Kidney epithelial cell (primary cell): ENCODE results near the gene HSPA4. TPM values are rescaled to one million over a fixed set of nuclear protein-coding genes. Genes with fewer than 3 reads are reported as not detected.

ENCODE experiments used
- DNase-seq: peaks from one replicate; pipeline ENCODE4 v3.0.0-alpha.2; 2010; ENCODE audit warnings: low read depth
- H3K27me3 ChIP-seq: 2 replicates; pipeline ENCODE4 v1.6.0; 2011; ENCODE audit warnings: low read length; ENCODE audit not compliant: control insufficient read depth, insufficient read depth
- H3K36me3 ChIP-seq: 2 replicates; pipeline ENCODE4 v1.5.1; 2011; ENCODE audit warnings: low read length; ENCODE audit not compliant: control insufficient read depth, insufficient read depth
- H3K4me3 ChIP-seq: 2 replicates; pipeline ENCODE4 v1.5.1; 2011; ENCODE audit warnings: low read depth, mild to moderate bottlenecking, control low read depth, low read length
- total RNA-seq: library from RNA; depleted of rRNA; stranded (reverse); fragments of >200 nt; gene quantifications from 2 replicates; pipeline ENCODE4 v1.2.3, GENCODE V29; 2015
- TF ChIP-seq, protein P1 (sequence below): IDR thresholded peaks from 2 replicates; pipeline ENCODE4 v1.5.1; 2011; ENCODE audit warnings: mild to moderate bottlenecking, moderate library complexity, low read length, control low read depth, inconsistent platforms; ENCODE audit not compliant: insufficient read depth, poor library complexity, severe bottlenecking

The HSPA4 gene
- total RNA-seq, 1 donor from 2014 or later, result 95.9 TPM

DNA sequence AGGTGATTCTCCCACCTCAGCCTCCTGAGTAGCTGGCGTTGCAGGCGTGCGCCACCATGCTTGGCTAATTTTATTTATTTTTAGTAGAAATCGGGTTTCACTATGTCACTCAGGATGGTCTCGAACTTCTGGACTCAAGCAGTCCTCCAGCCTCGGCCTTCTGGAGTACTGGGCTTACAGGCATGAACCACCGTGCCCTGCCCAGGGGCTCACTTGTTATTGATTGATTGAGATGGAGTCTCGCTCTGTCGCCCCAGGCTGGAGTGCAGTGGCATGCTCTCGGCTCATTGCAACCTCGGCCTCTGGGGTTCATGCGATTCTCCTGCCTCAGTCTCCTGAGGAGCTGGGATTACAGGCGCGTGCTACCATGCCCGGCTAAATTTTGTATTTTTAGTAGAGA, 1.6 kb downstream of the HSPA4 start:
- Histone ChIP-seq H3K4me3 (peak overlapping the region; percentile 98), H3K27me3 (no peaks in the 10 kb centered on the region), H3K36me3 (no peaks in the 10 kb centered on the region)
- DNase-seq, result no peak
- TF ChIP-seq, protein P1, sequence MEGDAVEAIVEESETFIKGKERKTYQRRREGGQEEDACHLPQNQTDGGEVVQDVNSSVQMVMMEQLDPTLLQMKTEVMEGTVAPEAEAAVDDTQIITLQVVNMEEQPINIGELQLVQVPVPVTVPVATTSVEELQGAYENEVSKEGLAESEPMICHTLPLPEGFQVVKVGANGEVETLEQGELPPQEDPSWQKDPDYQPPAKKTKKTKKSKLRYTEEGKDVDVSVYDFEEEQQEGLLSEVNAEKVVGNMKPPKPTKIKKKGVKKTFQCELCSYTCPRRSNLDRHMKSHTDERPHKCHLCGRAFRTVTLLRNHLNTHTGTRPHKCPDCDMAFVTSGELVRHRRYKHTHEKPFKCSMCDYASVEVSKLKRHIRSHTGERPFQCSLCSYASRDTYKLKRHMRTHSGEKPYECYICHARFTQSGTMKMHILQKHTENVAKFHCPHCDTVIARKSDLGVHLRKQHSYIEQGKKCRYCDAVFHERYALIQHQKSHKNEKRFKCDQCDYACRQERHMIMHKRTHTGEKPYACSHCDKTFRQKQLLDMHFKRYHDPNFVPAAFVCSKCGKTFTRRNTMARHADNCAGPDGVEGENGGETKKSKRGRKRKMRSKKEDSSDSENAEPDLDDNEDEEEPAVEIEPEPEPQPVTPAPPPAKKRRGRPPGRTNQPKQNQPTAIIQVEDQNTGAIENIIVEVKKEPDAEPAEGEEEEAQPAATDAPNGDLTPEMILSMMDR, result no peak

DNA sequence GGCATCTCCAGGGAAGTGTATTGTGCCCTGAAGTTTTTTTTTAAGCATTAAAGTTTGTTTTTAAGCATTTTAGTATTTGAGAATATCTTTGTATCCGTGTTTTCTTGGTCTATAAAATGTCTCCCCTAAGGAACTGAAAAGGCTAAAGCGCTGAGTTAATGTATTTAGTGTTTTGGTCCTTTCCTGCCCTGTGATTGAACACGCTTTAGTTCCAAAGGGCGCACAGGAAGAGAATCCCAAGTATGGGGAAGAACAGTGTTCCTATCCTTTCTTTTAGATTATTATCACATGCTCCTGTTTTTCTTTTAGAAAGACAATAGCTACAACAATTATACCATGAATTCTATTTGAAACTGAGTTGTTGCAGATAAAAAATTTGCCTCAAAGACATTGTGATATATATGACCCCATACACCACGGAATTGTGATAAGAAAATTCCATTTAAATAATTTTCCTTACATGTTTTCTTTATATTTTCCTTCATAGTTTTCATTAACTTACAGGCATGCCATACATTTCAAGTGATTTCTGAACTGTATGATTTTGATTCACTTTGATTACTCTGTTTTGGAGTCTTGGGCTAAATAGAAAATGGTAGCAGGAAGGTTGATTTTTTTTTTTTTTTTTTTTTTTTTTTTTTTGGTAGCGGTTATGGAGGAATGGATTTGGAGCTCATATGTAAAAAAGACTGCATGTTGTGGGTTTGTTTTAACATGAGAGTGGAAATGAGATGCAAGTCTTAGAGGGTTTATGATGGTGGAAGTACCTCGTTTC, 3.1 kb downstream of the HSPA4 start:
- TF ChIP-seq, protein P1, result no peak
- no peaks in the 10 kb centered on the region for H3K36me3 ChIP-seq
- no peak for DNase-seq
- no peaks in the 10 kb centered on the region for H3K27me3 ChIP-seq
- no peak overlapping the region for H3K4me3 ChIP-seq

DNA sequence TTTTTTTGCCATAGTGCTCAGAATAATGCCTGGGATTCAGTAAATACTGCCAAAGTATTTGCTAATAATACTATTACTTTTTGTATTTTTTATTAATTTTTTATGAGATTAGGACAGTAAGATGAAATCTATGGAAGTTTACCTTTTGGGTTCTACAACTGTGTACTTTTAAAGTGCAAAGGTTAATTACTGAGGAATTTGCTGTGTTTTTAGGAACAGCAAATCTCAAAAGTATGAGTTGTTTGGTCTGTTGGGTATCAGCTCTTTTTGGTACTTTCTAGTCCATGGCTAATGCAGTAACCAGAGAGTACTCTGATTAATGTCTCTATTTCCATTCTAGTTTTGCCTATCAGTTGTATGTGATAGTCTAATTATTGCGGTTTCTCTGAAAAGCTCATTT, 5.1 kb downstream of the HSPA4 start:
- no peaks in the 10 kb centered on the region for H3K36me3 ChIP-seq
- H3K4me3 ChIP-seq, result no peak overlapping the region
- TF ChIP-seq, protein P1, result no peak
- H3K27me3 ChIP-seq, result no peaks in the 10 kb centered on the region
- no peak for DNase-seq

DNA sequence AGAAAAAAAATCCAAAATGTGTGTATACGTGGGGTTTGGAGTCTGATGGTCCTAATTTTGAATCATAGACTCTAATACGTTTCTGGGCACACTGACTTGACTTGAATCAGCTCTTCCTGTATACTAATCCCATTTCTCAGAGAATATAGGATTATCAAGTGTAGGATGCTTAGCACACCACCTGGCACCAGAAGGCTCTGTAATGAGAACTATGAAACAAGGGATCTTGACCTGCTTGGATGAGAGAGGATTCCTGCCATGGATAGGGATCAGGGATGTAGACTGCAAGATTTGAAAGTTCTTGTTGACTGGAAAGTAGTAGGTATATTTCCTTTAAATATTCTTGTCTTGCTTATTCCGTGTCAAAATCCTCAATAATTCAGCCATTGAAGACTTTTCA, 7.8 kb downstream of the HSPA4 start:
- Histone ChIP-seq H3K27me3 (no peaks in the 10 kb centered on the region), H3K36me3 (no peaks in the 10 kb centered on the region), H3K4me3 (no peak overlapping the region)
- DNase-seq, result no peak
- TF ChIP-seq, protein P1, result no peak

DNA sequence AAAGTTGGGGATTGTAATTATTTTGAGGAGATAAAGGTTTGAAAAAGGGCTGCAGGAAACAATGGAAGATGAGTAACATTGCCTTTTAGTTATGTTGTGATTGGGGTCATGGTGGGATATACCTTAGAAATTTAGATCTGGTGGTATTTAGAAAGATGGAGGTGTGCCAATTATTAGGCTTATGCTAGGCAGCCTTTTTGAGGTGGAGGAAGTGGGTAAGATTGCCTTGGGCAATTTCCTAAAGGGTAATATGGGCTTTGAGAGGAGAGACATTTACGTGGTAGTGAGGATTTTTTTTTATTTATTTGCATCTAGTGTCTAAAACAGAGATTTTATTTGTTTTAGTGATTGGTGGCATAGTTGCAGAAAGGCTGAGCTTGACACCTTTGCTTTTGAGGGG, 10.5 kb downstream of the HSPA4 start:
- TF ChIP-seq, protein P1, result no peak
- Histone ChIP-seq H3K27me3 (no peaks in the 10 kb centered on the region), H3K4me3 (no peak overlapping the region), H3K36me3 (no peaks in the 10 kb centered on the region)
- no peak for DNase-seq

DNA sequence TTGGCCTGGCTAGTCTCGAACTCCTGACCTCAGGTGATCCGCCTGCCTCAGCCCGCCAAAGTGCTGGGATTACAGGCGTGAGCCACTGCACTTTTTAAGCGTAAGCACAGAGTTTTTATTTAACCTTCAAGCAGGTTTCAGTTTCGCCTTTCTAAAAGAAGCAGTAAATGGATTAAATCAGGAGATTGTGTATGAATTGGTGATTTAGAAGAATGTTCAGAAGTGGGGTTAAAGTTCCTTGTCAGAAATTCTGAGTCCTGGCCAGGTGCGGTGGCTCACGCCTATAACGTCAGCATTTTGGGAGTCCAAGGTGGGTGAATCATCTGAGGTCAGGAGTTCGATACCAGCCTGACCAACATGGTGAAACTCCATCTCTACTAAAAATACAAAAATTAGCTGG, 12.2 kb downstream of the HSPA4 start:
- Histone ChIP-seq H3K36me3 (peaks cover 2% of the 10 kb centered on the region), H3K27me3 (no peaks in the 10 kb centered on the region), H3K4me3 (no peak overlapping the region)
- TF ChIP-seq, protein P1, result no peak
- no peak for DNase-seq
